SH-SY5Y (cell line): ENCODE results near the gene TUBGCP3.

Experiments used
- GATA2 ChIP-seq: IDR thresholded peaks from 2 replicates; pipeline ENCODE4 v1.6.1; 2011; ENCODE audit warnings: mild to moderate bottlenecking, low read depth, low read length
- GATA3 ChIP-seq: IDR thresholded peaks from 2 replicates; pipeline ENCODE4 v1.6.1; 2011; ENCODE audit warnings: low read depth, mild to moderate bottlenecking, low read length, moderate library complexity

GRCh38 chr13:112575675-112576074 lies 12.3 kb downstream of the TUBGCP3 start:
- TF ChIP-seq GATA2 (no peak), GATA3 (no peak)
